Fibroblast of mammary gland (primary cell): ENCODE data around the gene LRP11.

ENCODE experiments used
- DNase-seq: peaks from one replicate; pipeline ENCODE4 v3.0.0-alpha.2; 2010; ENCODE audit warnings: low read depth
- H3K4me3 ChIP-seq: 2 replicates; pipeline ENCODE4 v1.5.1; 2011; ENCODE audit warnings: low read depth, mild to moderate bottlenecking, low read length, moderate library complexity; ENCODE audit not compliant: control insufficient read depth
- CTCF ChIP-seq: conservative IDR thresholded peaks from 2 replicates; pipeline ENCODE4 v1.5.1; 2011; ENCODE audit warnings: low read depth, low read length, inconsistent platforms; ENCODE audit not compliant: control insufficient read depth, insufficient read depth

The LRP11 gene

GRCh38 chr6:149907317-149907716 lies 43.2 kb upstream of the LRP11 start:
- TF ChIP-seq CTCF: no peak
- H3K4me3 ChIP-seq: no peak overlapping the region
- no peak for DNase-seq

GRCh38 chr6:149906405-149906804 lies 42.2 kb upstream of the LRP11 start:
- no peak overlapping the region for H3K4me3 ChIP-seq
- no peak for DNase-seq
- no peak for TF ChIP-seq CTCF

- no peak for TF ChIP-seq CTCF
These were observed 41.8 kb upstream of the LRP11 start for GRCh38 chr6:149905911-149906371.

DNA sequence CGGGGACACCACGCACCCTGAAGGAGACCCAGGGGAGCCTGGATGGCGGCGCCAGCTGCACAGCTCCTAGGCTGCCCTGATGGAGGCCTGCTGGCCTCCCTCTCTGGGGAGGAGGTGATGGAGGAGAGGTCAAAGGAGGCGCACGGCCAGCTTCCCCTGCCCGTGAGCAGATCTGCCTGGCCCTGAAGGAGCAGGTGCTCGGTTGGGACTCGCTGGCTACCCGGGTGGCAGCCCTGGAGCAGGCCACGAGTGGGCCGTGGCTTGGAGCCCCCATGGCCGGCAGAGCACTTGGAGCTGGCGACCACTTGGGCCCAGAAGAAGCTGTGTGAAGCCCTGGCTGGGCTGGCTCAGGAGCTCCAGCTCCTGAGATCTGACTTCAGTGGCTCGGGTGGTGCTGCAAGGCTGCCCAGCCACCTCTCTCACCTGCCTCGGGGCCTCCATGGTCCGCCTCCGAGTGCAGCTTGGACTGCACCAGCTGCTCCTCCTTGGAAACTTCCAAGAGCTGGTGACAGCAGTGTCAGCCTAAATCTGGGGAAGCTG lies 41.3 kb upstream of the LRP11 start:
- no peak for TF ChIP-seq CTCF
- no peak for DNase-seq
- no peak overlapping the region for H3K4me3 ChIP-seq

More at GRCh38 chr6:149905911-149906371, 41.8 kb upstream of the LRP11 start:
- DNase-seq: no peak
- H3K4me3 ChIP-seq: no peak overlapping the region

DNA sequence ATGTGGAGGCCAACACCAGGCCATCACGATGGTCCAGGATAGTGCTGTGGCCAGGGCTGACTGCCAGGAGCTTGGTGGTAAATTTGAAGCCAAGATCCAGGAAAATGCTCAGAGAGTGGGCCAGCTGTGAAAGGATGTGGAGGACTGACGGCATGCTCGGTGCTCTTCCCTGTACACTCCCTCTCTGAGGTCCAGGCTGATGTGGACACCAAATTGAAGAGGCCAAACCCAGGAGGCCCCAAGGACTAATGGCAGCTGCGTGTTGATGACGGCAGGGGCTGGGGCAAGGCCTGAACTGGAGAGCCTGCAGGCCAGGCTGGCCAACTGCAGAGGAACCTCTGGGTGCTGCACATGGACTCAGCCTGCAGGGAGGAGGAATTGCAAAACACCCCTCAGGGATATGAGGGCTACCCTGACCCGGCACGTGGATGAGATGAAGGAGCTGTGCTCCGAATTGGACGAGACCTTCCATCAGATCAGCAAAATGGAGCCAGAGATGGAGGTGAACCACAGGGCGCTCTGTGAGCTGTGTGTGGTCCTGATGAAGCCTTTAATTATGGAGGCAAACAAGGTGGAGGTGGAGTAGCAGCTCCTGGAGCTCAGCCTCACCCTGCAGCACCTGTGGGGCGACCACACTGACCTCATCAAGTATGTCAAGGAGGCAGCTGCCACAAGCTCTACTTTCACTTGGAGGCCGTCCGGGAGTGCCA lies 40.7 kb upstream of the LRP11 start:
- H3K4me3 ChIP-seq: no peak overlapping the region
- no peak for TF ChIP-seq CTCF
- DNase-seq: no peak

DNA sequence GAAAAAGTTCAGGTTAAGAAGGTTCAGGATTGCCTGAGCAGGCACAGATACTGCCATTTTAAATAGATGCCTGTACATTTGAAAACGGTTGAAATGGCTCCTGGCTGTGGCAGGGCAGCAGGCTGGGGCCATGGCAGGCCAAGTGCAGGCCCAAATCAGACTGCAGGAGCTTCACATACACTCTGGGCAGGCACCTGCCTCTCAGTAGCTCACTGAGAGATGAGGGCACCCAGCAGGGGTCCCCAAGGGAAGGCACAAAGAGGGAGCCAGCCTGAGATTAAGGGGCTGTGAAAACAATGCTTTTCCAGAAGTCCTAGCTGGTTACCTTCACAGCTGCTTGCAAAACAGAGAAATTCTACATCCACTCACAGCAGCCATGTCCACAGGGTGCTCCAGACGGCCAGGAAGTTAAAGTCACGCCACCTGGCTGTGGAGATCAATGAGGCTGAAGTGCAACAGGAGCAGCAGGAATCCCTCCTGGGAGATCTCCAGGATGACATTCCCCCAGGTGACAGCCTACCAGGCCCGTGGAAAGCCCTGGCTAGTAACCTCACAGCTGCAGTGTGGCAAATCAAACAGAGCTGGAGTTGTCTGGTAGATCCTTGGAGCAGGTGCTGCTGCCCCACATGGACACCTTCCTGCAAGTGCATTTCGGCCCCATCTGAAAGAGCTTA lies 39.9 kb upstream of the LRP11 start:
- TF ChIP-seq CTCF: no peak

More for the DNA sequence above, 39.9 kb upstream of the LRP11 start:
- no peak overlapping the region for H3K4me3 ChIP-seq
- no peak for DNase-seq
